Measurements from ENCODE around the gene TCF7L1.

- TF ChIP-seq FOSL2 (IDR thresholded peaks at IDR 0.05; ENCODE audit: borderline replicate concordance, low read depth), result no peak
- no peak for TF ChIP-seq NRF1 (IDR thresholded peaks at IDR 0.05; ENCODE audit: low read depth, low read length)
- TF ChIP-seq CTCF (IDR thresholded peaks at IDR 0.05), result no peak
- TF ChIP-seq YY1 (IDR thresholded peaks at IDR 0.05; ENCODE audit: low read depth), result no peak
- no peak for TF ChIP-seq GABPA (IDR thresholded peaks at IDR 0.05; ENCODE audit: low read depth)
Observed at GRCh38 chr2:85087541-85087940, 45.7 kb upstream of the TCF7L1 start.

Data from SK-N-SH (cell line).